ENCODE results near the gene FUT3.

DNA sequence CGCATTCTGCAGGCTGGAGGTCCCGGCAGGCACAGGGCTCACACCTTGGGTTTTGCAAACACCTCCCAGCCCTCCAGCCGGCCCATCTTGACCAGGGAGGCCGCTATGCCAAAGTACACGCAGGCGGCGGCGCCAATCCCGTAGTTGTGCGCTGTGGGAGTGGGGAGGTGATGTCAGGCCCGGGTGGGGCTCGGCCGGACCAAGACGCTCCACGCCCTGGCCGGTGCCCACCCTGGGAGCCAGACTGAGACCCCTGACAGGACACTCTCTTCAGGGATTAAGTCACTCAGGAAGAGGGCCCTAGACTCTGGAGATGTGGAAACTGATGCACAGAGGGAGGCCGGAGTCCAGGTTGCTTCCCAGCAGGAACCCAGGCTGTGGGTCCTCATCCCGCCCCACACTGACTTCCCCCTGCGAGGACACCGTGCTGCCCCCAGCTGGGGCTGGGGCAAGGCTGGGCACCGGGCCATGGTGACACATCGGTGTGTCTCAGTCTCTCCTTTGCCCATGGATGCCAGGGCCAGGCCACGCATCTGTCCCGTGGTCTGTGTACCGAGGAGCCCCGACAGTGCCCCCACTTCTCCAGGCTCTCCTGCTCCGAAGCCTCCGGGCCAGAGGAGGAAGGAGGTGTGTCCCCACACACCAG, 43.6 kb upstream of the FUT3 start:
- TF ChIP-seq, protein P1, sequence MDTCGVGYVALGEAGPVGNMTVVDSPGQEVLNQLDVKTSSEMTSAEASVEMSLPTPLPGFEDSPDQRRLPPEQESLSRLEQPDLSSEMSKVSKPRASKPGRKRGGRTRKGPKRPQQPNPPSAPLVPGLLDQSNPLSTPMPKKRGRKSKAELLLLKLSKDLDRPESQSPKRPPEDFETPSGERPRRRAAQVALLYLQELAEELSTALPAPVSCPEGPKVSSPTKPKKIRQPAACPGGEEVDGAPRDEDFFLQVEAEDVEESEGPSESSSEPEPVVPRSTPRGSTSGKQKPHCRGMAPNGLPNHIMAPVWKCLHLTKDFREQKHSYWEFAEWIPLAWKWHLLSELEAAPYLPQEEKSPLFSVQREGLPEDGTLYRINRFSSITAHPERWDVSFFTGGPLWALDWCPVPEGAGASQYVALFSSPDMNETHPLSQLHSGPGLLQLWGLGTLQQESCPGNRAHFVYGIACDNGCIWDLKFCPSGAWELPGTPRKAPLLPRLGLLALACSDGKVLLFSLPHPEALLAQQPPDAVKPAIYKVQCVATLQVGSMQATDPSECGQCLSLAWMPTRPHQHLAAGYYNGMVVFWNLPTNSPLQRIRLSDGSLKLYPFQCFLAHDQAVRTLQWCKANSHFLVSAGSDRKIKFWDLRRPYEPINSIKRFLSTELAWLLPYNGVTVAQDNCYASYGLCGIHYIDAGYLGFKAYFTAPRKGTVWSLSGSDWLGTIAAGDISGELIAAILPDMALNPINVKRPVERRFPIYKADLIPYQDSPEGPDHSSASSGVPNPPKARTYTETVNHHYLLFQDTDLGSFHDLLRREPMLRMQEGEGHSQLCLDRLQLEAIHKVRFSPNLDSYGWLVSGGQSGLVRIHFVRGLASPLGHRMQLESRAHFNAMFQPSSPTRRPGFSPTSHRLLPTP (IDR thresholded peaks at IDR 0.05; ENCODE audit: borderline replicate concordance, extremely low read depth, insufficient read length): no peak
- TF ChIP-seq TEAD4 (IDR thresholded peaks at IDR 0.05; ENCODE audit: low read length): no peak
- TF ChIP-seq TEAD4 (CRISPR knock-in tag; IDR thresholded peaks at IDR 0.05; ENCODE audit: borderline replicate concordance): no peak
- TF ChIP-seq, protein P2, sequence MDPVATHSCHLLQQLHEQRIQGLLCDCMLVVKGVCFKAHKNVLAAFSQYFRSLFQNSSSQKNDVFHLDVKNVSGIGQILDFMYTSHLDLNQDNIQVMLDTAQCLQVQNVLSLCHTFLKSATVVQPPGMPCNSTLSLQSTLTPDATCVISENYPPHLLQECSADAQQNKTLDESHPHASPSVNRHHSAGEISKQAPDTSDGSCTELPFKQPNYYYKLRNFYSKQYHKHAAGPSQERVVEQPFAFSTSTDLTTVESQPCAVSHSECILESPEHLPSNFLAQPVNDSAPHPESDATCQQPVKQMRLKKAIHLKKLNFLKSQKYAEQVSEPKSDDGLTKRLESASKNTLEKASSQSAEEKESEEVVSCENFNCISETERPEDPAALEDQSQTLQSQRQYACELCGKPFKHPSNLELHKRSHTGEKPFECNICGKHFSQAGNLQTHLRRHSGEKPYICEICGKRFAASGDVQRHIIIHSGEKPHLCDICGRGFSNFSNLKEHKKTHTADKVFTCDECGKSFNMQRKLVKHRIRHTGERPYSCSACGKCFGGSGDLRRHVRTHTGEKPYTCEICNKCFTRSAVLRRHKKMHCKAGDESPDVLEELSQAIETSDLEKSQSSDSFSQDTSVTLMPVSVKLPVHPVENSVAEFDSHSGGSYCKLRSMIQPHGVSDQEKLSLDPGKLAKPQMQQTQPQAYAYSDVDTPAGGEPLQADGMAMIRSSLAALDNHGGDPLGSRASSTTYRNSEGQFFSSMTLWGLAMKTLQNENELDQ (CRISPR knock-in tag; IDR thresholded peaks at IDR 0.05; ENCODE audit: borderline replicate concordance): no peak
- TF ChIP-seq, protein P3, sequence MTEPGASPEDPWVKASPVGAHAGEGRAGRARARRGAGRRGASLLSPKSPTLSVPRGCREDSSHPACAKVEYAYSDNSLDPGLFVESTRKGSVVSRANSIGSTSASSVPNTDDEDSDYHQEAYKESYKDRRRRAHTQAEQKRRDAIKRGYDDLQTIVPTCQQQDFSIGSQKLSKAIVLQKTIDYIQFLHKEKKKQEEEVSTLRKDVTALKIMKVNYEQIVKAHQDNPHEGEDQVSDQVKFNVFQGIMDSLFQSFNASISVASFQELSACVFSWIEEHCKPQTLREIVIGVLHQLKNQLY (CRISPR knock-in tag; conservative IDR thresholded peaks at IDR 0.05): no peak
- TF ChIP-seq RBBP5 (IDR thresholded peaks at IDR 0.05; ENCODE audit: borderline replicate concordance, insufficient read depth, low read length, poor library complexity, severe bottlenecking): no peak
- TF ChIP-seq, protein P4, sequence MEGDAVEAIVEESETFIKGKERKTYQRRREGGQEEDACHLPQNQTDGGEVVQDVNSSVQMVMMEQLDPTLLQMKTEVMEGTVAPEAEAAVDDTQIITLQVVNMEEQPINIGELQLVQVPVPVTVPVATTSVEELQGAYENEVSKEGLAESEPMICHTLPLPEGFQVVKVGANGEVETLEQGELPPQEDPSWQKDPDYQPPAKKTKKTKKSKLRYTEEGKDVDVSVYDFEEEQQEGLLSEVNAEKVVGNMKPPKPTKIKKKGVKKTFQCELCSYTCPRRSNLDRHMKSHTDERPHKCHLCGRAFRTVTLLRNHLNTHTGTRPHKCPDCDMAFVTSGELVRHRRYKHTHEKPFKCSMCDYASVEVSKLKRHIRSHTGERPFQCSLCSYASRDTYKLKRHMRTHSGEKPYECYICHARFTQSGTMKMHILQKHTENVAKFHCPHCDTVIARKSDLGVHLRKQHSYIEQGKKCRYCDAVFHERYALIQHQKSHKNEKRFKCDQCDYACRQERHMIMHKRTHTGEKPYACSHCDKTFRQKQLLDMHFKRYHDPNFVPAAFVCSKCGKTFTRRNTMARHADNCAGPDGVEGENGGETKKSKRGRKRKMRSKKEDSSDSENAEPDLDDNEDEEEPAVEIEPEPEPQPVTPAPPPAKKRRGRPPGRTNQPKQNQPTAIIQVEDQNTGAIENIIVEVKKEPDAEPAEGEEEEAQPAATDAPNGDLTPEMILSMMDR (IDR thresholded peaks at IDR 0.05 in 2 of 3, conservative IDR thresholded peaks at IDR 0.05 in 1 of 3; ENCODE audit: insufficient read depth in 2 of 3, low read depth in 1 of 3, low read length in 3 of 3): no peak
- TF ChIP-seq, protein P5, sequence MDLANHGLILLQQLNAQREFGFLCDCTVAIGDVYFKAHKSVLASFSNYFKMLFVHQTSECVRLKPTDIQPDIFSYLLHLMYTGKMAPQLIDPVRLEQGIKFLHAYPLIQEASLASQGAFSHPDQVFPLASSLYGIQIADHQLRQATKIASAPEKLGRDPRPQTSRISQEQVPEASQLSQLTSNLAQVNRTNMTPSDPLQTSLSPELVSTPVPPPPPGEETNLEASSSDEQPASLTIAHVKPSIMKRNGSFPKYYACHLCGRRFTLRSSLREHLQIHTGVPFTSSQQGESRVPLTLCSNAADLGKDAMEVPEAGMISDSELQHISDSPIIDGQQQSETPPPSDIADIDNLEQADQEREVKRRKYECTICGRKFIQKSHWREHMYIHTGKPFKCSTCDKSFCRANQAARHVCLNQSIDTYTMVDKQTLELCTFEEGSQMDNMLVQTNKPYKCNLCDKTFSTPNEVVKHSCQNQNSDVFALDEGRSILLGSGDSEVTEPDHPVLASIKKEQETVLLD (IDR thresholded peaks at IDR 0.05): no peak
- no peak for TF ChIP-seq NCOR1 (IDR thresholded peaks at IDR 0.05)
- TF ChIP-seq, protein P6, sequence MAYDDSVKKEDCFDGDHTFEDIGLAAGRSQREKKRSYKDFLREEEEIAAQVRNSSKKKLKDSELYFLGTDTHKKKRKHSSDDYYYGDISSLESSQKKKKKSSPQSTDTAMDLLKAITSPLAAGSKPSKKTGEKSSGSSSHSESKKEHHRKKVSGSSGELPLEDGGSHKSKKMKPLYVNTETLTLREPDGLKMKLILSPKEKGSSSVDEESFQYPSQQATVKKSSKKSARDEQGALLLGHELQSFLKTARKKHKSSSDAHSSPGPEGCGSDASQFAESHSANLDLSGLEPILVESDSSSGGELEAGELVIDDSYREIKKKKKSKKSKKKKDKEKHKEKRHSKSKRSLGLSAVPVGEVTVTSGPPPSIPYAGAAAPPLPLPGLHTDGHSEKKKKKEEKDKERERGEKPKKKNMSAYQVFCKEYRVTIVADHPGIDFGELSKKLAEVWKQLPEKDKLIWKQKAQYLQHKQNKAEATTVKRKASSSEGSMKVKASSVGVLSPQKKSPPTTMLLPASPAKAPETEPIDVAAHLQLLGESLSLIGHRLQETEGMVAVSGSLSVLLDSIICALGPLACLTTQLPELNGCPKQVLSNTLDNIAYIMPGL (CRISPR knock-in tag; IDR thresholded peaks at IDR 0.05): no peak
- no peak for TF ChIP-seq ZEB2 (IDR thresholded peaks at IDR 0.05)
- TF ChIP-seq ZNF408 (CRISPR knock-in tag; IDR thresholded peaks at IDR 0.05; ENCODE audit: low read depth): no peak

All from K562 (cell line).